Activated CD8-positive, alpha-beta T cell treated with anti-CD3 and anti-CD28 coated beads for 36 hours (primary cell): ENCODE measurements around the gene SPRED1. TPM values are rescaled to one million over a fixed set of nuclear protein-coding genes. Genes with fewer than 3 reads are reported as not detected.

Source experiments
- ATAC-seq: fragments of 200-7000 bp; cut with Tn5 transposase; one replicate; pipeline ENCODE4 v1.10.0; 2021; ENCODE audit warnings: mild to moderate bottlenecking, moderate library complexity
- CTCF ChIA-PET: fragments of 350-600 bp; sonication (Branson Sonifier 250); formaldehyde crosslinking; loops from one replicate; lab custom pipeline; 2021; ENCODE audit warnings: antibody characterized with exemption; lab: Charles Lee
- POLR2A ChIA-PET: fragments of 350-600 bp; sonication (Branson Sonifier 250); formaldehyde crosslinking; loops from one replicate; lab custom pipeline; 2021; ENCODE audit warnings: antibody characterized with exemption; lab: Charles Lee
- DNase-seq: peaks from one replicate; pipeline ENCODE4 v3.0.0-alpha.2; 2020
- H3K27ac Mint-ChIP-seq: one replicate; pipeline ENCODE4 v1.8.0; 2021; ENCODE audit warnings: mild to moderate bottlenecking, mixed read lengths
- H3K27me3 Mint-ChIP-seq: one replicate; pipeline ENCODE4 v1.8.0; 2021; ENCODE audit warnings: mixed read lengths
- H3K36me3 Mint-ChIP-seq: one replicate; pipeline ENCODE4 v1.8.0; 2021; ENCODE audit warnings: low read depth, mixed read lengths
- H3K4me1 Mint-ChIP-seq: one replicate; pipeline ENCODE4 v1.8.0; 2021; ENCODE audit warnings: low read depth, mixed read lengths
- H3K4me3 Mint-ChIP-seq: one replicate; pipeline ENCODE4 v1.8.0; 2021; ENCODE audit warnings: mild to moderate bottlenecking, moderate library complexity, mixed read lengths
- H3K9me3 Mint-ChIP-seq: one replicate; pipeline ENCODE4 v1.8.0; 2021; ENCODE audit warnings: mixed read lengths
- CTCF ChIP-seq: fragments of 200-600 bp; IDR thresholded peaks from one replicate; pipeline ENCODE4 v1.8.0; 2022; ENCODE audit warnings: antibody characterized with exemption, mild to moderate bottlenecking
- intact Hi-C: fragments of 100-400 bp; cut with micrococcal nuclease; formaldehyde crosslinking; loops from one replicate; pipeline ENCODE4 v1.10.0; 2022
- total RNA-seq, 2 experiments: library from RNA; stranded (reverse); gene quantifications; one replicate each; pipeline ENCODE4 v1.2.3, GENCODE V29; 2021

The SPRED1 gene
- total RNA-seq, 2 experiments from 2014 or later = 0.77 to 0.96 TPM

- no peak for TF ChIP-seq CTCF
- ChIA-PET POLR2A (no interaction called here), CTCF (interaction anchor here (1.8 kb wide), 1 partner anchor 11 kb away, joined by 3 read pairs; no protein-coding TSS in a partner anchor)
- Mint-ChIP-seq H3K4me1 (peaks cover 23% of the 10 kb centered on the region), H3K27ac (no peak overlapping the region), H3K9me3 (no peaks in the 10 kb centered on the region), H3K27me3 (peaks cover 12% of the 10 kb centered on the region), H3K4me3 (no peak overlapping the region), H3K36me3 (no peaks in the 10 kb centered on the region)
- intact Hi-C loops = loop anchor here (10.0 kb wide), 2 partner anchors 59 to 191 kb away; no protein-coding TSS in a partner anchor
- DNase-seq (no peak), ATAC-seq (no peak)
Observed at GRCh38 chr15:38255690-38256089, 3.1 kb downstream of the SPRED1 start.

- no peak for DNase-seq
- no peak for TF ChIP-seq CTCF
- Mint-ChIP-seq H3K4me1 (peaks cover 16% of the 10 kb centered on the region), H3K9me3 (no peaks in the 10 kb centered on the region), H3K27me3 (peaks cover 3% of the 10 kb centered on the region), H3K36me3 (no peaks in the 10 kb centered on the region), H3K27ac (no peak overlapping the region), H3K4me3 (no peak overlapping the region)
- ChIA-PET CTCF (interaction anchor here (0.7 kb wide), 1 partner anchor 10 kb away, joined by 4 read pairs; no protein-coding TSS in a partner anchor), POLR2A (no interaction called here)
- intact Hi-C loops = loop anchor here (10.0 kb wide), 2 partner anchors 57 to 193 kb away; no protein-coding TSS in a partner anchor
- no peak for ATAC-seq
Observed at GRCh38 chr15:38257676-38258075, 5.0 kb downstream of the SPRED1 start.

- ChIA-PET POLR2A (no interaction called here), CTCF (no interaction called here)
- intact Hi-C loops = loop anchor here (10.0 kb wide), 2 partner anchors 56 to 194 kb away; no protein-coding TSS in a partner anchor
- ATAC-seq (no peak), DNase-seq (no peak)
- Mint-ChIP-seq H3K4me3 (no peak overlapping the region), H3K27ac (no peak overlapping the region), H3K36me3 (no peaks in the 10 kb centered on the region), H3K4me1 (peaks cover 7% of the 10 kb centered on the region), H3K27me3 (peaks cover 3% of the 10 kb centered on the region), H3K9me3 (no peaks in the 10 kb centered on the region)
- no peak for TF ChIP-seq CTCF
Observed at GRCh38 chr15:38259134-38259533, 6.5 kb downstream of the SPRED1 start.

GRCh38 chr15:38260077-38260476 is 7.4 kb downstream of the SPRED1 start:
- no peaks in the 10 kb centered on the region for H3K36me3 Mint-ChIP-seq
- H3K4me3 Mint-ChIP-seq = no peak overlapping the region
- ATAC-seq (no peak), DNase-seq (no peak)
- ChIA-PET POLR2A (no interaction called here), CTCF (interaction anchor here (1.2 kb wide), 1 partner anchor 12 kb away, joined by 3 read pairs; no protein-coding TSS in a partner anchor)
- no peaks in the 10 kb centered on the region for H3K9me3 Mint-ChIP-seq
- H3K4me1 Mint-ChIP-seq = no peaks in the 10 kb centered on the region
- no peak overlapping the region for H3K27ac Mint-ChIP-seq
- intact Hi-C loops = no loop called here
- H3K27me3 Mint-ChIP-seq = peaks cover 3% of the 10 kb centered on the region
- TF ChIP-seq CTCF = no peak

GRCh38 chr15:38263251-38263650 is 10.6 kb downstream of the SPRED1 start:
- ChIA-PET POLR2A (no interaction called here), CTCF (no interaction called here)
- no peak for TF ChIP-seq CTCF
- Mint-ChIP-seq H3K9me3 (no peaks in the 10 kb centered on the region), H3K4me1 (no peaks in the 10 kb centered on the region), H3K4me3 (no peak overlapping the region), H3K27me3 (no peaks in the 10 kb centered on the region), H3K36me3 (no peaks in the 10 kb centered on the region), H3K27ac (no peak overlapping the region)
- intact Hi-C loops = no loop called here
- ATAC-seq = no peak
- DNase-seq = no peak
